GM23338 (cell line): ENCODE measurements around the gene DNAJC27.

Experiments used
- EZH2 ChIP-seq: fragments of 200-600 bp; sonication (generic); IDR thresholded peaks from one replicate; pipeline ENCODE4 v1.8.0; 2017; ENCODE audit warnings: antibody characterized with exemption, mild to moderate bottlenecking, low read depth; ENCODE audit not compliant: unreplicated experiment
- TF ChIP-seq, protein P1 (sequence below), 2 experiments: fragments of 200-600 bp in 1 of 2; sonication (generic) in 1 of 2; conservative IDR thresholded peaks; 2 replicates each; pipeline versions ENCODE4 v1.5.1 to v1.6.1; 2016 to 2017; ENCODE audit warnings: antibody characterized with exemption in 2 of 2, low read depth in 2 of 2, mild to moderate bottlenecking in 2 of 2, moderate library complexity in 1 of 2

GRCh38 chr2:24971536-24972314 is at the start of gene DNAJC27:
- no peak for TF ChIP-seq EZH2
- TF ChIP-seq, protein P1, sequence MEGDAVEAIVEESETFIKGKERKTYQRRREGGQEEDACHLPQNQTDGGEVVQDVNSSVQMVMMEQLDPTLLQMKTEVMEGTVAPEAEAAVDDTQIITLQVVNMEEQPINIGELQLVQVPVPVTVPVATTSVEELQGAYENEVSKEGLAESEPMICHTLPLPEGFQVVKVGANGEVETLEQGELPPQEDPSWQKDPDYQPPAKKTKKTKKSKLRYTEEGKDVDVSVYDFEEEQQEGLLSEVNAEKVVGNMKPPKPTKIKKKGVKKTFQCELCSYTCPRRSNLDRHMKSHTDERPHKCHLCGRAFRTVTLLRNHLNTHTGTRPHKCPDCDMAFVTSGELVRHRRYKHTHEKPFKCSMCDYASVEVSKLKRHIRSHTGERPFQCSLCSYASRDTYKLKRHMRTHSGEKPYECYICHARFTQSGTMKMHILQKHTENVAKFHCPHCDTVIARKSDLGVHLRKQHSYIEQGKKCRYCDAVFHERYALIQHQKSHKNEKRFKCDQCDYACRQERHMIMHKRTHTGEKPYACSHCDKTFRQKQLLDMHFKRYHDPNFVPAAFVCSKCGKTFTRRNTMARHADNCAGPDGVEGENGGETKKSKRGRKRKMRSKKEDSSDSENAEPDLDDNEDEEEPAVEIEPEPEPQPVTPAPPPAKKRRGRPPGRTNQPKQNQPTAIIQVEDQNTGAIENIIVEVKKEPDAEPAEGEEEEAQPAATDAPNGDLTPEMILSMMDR (conservative IDR thresholded peaks at IDR 0.05; ENCODE audit: low read depth in 2 of 2), result no peak
